Activated CD8-positive, alpha-beta memory T cell treated with anti-CD3 and anti-CD28 coated beads for 24 hours (primary cell): Measurements from ENCODE around the gene PPP1R11.
"Not testable (repeated sequence)": the region's sequence is repeated elsewhere in the genome, so short reads cannot be mapped to it uniquely, and the experiment has no call there.

Experiments
- DNase-seq: peaks from one replicate; pipeline ENCODE4 v3.0.0-alpha.2; 2020

The PPP1R11 gene, protein sequence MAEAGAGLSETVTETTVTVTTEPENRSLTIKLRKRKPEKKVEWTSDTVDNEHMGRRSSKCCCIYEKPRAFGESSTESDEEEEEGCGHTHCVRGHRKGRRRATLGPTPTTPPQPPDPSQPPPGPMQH

DNA sequence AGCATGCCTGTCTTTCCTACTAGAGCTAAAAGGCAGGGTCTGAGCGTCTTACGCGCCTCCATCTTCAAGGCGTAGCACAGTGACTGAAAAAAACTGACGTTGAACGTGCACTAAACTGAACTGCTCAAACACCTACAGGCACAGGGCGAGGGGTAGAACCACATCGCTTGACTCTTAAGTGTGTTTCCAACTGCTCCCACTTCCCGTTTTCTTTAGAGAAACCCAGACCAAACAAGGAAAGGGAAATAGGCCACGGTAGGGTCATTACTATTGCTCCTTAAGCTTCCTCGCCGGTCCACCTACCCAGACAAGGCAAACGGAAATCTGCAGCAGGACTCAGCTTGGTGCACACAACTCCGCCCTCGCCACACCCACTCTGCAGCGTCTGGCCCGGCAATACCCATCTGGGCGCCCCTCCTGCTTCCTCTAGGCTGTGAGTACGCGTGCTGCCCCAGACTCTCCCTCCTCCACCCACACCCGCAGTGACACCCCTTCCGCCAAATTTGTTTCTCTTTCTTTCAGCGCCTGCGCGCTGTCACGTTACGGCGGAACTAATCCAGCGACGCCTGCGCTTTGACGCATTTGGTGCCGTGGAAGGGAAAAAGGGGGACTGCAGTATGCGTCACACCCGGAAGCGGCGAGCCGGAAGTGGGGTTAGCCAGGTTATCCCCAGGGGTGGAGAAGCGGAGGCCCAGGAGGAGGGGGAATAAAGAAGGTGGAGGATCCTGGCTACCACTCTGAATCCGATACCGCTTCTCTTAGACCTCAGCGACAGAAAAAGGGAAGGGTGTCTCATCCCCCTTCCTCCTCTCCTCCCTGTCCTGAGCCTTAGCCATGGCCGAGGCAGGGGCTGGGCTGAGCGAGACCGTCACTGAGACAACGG lies at the start of gene PPP1R11:
Gene PPP1R11, plus strand, starts transcription at position 622 of the 883 bp plus-strand sequence. Its CDS starts 213 bp downstream, at position 835.
- DNase-seq: peak; percentile 98

DNA sequence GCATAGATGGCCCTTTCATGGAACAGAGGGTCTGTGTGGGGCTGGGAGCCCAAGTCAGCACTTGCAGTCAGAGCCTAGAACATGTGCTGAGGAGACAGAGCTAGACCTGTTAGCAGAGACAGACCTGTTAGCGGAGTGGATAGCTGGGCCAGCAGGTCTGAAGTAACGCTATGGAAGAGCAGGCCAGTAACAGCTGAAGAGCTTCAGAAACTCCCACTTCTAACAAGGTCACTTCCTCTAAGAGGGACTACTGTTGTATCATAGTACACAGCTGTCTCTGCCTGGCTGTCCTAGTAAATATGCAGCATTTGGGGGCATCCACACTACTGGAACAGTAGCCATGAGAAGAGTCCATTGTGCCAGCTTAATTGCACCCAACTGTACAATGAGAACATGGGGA lies 47.2 kb upstream of the PPP1R11 start:
- DNase-seq: no peak

DNA sequence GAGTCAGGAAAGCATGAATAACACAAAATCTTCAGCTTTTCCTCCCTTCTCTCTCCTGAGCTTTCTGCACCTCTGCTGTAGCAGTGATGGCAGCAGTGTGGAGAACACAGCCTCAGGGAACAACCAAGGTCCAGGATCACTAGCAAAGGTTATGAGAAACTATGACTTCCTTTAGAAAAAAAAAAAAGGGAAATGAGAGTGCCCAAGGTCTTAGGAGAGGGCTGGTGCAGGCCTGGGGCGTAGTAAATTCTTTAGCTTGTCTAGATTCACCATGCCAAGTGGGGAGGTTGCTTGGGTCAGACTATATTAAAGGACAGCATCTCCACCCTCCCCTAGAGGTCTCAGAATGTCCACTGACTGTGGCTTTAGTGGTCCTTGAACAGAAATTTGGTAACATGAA lies 46.4 kb upstream of the PPP1R11 start:
- DNase-seq: no peak

DNA sequence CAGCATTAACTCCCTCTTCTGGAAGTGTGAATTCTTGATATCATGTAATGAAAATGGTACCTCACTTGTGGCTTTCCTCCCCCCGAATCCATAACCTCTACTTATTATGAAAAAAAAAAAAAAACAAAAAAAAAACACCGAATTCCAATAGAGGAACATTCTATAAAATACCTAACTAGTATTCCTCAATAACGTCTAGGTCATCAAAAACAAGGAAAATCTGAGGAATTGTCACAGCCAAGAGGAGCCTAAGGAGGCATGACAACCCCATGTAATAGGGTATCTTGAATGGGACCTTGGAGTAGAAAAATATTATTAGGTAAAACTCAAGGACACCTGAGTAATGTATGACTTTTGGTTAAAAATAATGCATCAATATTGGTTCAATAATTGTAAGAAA lies 44.8 kb upstream of the PPP1R11 start:
- DNase-seq: no peak

DNA sequence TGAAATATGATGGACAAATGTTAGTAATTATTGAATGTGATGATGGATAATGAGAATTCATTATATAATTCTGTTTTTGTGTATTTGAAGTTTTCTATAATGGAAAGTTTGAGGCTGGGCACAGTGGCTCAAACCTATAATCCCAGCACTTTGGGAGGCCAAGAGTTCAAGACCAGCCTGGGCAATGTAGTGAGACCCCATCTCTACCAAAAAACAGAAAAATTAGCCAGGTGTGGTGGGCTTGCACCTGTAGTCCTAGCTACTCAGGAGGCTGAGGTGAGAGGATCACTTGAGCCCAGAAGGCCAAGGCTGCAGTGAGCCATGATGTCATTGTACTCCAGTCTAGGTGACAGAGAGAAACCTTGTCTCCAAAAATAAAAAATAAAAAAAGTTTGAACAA lies 44.3 kb upstream of the PPP1R11 start:
- not testable (repeated sequence) for DNase-seq

DNA sequence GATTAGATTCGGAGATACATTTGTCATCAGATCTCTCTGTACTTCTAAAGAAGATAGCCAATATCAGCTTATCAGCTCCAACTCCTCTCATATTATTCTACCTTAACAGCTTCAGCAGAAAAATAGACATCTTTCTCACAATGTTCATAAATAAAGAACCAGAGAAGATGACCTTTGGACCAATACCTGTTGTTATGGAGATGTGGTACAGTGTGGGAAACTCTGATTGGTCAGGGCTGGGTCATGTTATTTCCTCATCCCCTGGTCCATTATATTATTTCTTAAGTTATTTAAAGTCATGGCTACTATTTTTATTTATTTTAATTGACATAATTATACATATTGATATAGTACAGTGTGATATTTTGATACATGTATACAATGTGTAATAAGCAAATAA lies 41.8 kb upstream of the PPP1R11 start:
- no peak for DNase-seq

DNA sequence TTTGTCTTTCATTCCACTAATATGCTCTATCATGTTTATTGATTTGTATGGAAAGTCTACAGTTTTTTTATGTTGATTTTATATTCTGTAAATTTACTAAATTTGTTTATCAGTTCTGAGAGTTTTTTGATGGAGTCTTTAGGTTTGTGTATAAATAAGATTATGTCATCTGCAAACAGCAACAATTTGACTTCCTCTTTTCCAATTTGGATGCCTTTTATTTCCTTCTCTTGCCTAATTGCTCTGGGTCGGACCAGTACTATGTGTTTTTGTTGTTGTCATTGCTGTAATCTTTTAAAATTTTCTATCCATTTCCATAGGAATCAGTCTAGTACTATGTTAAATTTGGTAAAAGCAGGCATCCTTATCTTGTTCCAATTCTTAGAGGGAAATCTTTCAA lies 37.4 kb upstream of the PPP1R11 start:
- no peak for DNase-seq

DNA sequence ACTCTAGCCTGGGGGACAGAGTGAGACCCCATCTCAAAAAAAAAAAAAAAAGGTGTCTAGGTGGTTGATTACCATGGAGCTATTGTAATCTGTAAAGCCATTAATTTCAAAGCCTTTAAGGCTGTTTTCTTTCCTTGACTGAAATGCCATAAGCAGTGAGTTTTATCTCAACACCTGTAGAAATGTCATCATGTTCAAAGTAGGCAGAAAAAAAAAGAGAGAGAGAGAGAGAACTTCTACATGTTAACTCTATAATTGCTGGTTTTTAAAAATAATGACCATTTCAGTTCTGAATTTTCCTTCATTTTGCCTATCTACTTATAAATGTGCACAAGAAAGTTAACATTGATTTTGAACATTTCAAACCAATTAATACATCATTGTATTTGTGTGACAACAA lies 35.6 kb upstream of the PPP1R11 start:
- DNase-seq: no peak

DNA sequence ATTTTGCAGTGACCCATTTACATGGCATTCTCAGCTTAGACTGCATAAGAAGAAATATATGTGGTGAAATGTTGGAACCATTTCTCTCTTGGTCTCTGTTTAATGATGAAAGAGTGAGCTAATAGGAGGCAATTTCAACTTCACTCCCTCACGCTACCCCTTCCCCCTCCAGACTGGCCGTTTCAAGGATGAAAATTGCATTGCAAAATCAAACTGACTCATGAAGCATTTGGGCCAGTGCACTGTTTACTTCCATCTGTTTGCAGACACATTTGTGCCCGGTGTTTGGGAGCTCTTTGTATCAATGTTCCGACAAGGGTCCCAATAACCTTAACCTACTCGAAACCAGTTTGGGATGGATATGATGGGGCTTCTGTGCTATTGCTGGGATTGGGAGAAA lies 33.6 kb upstream of the PPP1R11 start:
- not testable (repeated sequence) for DNase-seq

DNA sequence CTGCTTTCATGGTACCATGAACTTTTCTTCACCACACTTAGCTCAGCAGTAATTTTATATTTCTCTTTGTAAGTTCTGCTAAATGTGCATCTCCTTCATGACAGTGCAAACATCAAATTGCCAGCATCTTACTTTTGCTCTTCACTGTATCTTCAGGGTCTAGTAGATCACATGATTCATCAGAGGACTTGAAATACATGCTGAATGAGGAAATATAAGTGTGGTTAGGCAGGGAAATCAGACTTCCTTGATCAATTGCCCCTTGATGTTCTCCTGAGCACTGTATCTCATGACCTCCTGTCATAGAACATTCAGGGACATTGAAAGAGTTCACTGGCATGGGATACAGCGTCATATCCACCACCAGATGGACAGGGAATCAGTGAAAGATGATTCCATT lies 31.2 kb upstream of the PPP1R11 start:
- no peak for DNase-seq

DNA sequence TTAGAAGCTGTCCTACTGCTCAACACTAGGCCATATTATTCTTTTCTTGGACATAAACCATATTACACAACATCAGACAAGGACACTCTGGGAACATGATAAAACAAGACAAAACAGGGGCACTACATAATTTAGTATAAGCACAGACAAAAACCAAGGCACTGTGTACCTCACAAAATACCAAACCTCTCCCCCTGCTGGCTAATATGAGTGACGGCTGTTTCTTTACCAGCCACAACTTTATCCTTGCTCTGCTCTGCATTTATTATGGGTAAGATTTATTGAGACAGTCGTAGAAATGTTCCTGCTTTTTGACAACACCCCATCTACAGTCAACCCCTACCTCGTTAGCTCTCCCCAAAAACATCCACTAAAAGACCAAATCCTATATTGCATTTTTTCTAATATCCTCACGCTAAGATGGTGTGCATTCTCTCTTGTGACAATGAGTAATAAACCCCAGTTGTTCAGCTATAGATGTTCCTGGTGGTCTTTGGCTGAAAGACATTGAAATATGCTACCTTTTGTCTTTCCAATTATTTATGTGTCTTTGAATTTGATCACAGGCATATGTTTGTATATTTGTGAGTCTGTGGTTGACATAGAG lies 29.7 kb upstream of the PPP1R11 start:
- no peak for DNase-seq

DNA sequence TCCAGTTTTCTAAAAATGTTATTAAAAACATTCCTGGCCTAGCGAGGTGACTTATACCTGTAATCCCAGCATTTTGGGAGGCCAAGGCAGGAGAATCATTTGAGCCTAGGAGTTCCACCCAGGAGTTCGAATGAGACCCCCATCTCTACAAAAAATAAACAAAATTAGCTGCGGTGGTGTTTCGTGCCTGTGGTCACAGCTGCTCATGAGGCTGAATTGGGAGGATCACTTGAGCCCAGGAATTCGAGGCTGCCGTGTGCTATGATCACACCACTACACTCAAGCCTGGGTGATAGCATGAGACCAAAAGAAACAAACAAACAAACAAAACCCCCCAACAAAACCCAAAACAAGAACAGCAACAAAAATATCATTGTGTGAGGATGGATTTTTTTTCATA lies 25.8 kb upstream of the PPP1R11 start:
- DNase-seq: no peak

DNA sequence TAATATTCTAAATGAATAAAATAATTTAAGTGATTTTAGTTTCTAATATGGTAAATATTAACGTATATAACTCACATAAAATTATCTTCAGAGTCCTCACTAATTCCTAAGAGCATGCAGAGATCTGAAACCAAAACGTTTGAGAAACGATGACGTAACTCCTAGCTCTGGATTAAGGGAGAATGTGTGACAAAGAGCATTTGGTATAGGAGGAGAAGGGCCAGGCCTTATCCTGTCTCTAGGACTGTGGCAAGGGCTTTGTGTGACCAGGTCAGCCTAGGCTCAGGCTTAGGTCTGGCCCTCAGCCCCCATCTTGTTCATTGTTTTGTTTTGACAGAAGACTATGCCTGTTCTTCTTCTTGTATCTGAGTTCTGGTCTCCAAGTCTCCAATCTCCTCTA lies 25.2 kb upstream of the PPP1R11 start:
- no peak for DNase-seq

DNA sequence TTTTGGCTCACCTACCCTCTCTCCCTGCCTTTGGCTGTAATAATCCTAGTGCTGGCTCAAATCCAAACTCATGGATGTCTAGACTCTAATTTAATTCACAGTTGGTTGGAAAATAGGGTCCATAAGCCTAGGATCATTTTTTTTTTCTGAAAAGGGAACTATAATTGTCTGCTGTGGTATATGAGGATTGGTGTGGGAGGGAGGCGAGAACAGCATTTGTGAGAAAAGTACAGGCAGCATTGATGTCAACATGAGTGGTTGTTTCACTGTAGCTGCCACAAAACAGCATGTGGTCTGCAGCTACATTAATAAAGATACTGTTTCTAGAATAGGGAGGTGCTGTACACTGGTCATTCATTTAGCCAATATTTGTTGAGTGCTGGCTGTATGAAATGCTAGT lies 24.5 kb upstream of the PPP1R11 start:
- DNase-seq: no peak

DNA sequence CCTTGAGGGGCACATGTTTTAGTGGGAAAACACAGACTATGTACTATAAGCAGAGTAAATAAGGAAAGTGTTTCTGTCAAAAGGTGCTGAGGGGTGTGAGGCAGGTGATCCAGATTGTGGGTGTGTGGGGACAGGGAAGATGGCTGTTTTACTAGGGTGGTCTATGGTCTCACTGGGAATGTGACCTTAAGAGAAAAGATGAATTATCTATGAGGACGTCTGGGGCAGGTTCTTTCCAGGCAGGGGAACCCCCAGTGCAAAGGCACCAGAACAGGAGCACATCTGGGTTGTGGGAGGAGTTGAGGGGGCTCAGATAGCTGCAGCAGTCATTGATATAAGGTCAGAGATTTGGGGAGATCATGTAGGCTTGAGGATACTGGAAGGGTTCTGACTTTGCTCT lies 24.1 kb upstream of the PPP1R11 start:
- no peak for DNase-seq

DNA sequence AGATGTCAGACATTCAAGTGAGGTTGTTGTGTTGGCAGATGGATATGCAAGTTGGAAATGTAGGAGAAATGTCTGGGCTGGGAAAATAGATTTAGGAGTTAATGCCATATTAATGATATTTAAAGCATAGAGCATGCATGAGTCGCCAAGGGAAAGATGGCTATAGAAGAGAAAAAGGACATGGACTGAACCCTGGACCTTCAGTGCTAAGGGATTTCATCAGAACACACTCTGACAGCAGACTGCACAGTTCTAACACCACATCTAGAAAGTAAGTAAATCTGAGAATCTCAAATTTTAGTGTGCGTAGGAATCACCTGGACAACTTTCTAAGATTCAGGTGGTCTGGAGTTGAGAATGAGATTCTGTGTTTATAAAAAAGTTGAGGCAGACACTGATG lies 23.3 kb upstream of the PPP1R11 start:
- DNase-seq: no peak

DNA sequence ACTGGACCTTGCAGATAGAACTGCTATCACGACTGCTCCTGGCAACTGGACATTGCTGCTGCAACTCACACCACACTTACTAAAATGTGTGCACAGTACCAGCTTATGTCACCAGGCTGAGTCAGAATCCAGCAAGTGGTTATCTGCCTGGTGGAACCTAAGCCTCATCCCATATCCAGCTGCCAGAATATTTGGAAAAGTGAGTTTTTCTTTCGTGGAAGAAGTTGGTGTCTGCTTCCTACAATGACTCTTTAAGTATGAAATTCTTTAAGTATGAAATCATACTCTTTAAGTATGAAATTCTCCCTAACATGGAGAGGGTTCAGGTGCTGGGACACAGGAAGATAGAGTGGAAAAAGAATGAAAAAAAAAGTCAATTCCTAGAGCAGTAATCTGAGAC lies 22.4 kb upstream of the PPP1R11 start:
- DNase-seq: no peak

DNA sequence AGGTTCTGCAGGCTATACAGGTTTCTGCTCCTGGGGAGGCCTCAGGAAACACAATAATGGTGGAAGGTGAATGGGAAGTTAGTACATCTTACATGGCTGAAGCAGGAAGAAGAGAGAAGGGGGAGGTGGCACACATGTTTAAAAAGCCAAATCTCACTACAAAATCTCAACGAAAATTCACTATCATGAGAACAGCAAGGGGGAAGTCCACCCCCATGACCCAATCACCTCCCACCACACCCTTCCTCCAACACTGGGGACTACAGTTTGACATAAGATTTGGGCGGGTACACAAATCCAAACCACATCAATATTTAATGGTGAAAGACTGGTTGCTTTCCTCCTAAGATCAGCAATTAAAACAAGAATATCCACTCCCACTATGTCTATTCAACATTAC lies 19.8 kb upstream of the PPP1R11 start:
- DNase-seq: no peak

DNA sequence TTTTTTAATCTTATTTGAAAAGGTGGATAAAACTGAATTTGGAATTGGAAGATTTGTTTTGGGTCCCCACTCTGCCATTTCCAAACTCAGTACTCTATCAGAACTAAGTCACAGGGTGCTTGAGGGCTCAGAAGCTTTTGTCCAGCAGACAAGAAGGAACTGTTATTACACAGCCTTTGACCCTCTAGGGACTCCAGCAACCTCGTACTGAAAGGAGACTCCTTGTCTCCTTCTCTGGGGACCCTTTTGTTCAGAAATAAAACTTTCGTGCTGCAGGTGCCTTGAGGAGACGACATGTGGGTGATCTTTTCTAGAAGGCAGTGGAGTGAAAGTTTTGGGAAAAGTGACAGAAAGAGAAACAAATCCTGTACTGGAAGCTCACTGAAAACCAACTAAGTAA lies 13.3 kb upstream of the PPP1R11 start:
- DNase-seq: no peak

DNA sequence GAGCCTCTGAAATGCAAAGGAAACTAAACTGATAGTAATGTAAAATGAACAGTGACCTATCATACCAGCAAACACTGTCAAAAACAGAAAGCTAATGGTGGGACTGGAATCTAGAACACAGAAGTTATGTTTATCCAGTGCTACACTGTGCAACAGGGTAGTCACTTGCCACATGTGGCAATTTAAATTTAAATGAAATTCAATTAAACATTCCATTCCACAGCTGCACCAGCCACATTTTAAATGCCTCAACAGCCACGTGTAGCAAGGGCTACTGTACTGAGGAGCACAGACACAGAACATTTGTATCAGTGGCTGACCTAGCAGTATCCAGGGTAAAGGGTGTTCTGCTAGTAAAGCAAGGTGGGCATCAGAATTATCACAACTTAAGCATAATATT lies 11.5 kb upstream of the PPP1R11 start:
- no peak for DNase-seq

DNA sequence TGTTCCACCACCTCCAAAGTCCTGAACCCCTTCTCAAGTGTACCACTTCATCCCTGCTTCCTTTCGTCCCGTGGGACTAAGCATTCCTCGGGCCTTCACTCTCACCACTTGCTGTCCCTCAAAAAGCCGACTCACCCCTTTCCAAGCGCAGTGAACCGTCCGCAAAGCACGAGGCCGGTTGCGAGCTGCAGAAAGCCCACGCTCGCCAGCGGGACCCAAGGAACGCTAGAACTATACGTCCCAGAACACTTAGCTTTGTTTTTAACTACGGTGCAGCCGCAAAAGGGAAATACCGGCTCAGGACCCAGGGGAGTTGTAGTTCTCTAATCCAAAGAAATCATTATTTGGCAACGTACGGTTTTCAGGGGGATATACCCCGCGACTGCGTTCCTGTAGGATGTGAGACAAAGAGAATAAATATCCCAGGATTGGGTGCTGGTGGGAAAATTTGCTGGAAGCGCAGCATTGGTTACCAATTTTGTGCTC lies 6.3 kb upstream of the PPP1R11 start:
- no peak for DNase-seq

DNA sequence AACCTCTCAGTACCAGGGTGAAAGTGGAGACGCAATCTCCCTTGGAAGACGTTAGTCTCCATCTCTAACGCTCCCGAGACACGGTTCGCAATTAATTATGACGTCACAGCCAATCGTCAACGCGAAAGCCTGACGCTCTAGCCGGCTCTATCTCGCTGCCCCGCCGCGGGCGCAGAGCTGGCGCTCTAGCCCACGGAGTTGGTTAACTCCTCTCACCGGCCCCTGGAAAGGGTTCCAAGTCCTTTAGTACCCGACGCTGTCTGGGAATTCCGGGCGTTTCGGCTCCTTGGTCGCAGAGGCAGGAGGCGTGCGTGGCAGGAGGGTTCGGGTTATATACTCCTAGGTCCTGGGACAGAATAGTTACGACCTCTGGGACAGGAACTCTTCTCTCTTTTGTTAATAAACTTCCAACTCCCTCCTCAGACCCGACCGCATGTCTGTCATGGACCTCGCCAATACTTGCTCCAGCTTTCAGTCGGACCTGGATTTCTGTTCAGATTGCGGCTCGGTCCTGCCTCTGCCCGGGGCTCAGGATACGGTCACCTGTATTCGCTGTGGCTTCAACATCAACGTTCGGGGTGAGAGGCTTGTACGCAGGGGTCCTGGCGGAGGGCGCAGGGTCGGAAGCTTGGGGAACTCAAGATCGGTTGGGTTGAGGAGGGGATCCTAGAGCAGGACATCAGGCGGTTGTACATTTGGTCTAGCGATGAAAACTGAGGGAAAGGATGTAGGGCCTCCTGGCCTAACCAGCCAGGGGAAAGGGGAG lies 5.7 kb upstream of the PPP1R11 start, which contains the start of gene POLR1H:
Gene POLR1H, plus strand, starts transcription at position 174 of the 766 bp plus-strand sequence. Its CDS starts 260 bp downstream, at position 434.
- peak; percentile 90 for DNase-seq

DNA sequence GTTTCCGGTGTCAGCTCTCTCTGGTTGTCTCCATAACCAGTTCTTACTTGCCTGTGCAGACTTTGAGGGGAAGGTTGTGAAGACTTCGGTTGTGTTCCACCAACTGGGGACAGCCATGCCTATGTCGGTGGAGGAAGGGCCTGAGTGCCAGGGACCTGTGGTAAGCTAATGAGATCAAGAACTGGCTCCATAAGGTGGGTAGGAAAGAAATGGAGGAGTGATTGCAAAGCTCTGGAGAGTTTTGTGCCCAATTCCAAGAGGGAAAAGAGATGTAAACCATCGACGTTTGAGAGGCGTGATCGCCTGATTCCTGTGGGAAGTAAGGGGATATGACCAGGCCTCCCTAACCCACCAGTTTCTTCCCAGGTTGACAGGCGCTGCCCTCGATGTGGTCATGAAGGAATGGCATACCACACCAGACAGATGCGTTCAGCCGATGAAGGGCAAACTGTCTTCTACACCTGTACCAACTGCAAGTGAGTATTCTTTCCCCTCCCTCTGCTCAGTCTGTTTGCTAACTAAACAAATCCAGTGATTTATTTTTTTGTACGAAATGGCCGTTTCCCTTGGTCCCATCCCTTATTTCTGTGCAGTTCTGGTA lies 5.0 kb upstream of the PPP1R11 start:
- DNase-seq: no peak
